HCT116 (cell line): Measurements from ENCODE around the gene FAM229B. TPM values are rescaled to one million over a fixed set of nuclear protein-coding genes. Genes with fewer than 3 reads are reported as not detected.
A peak's percentile ranks its signal among the peaks of the same experiment; 100 is the strongest.

Experiments
- ATAC-seq: fragments of 200-7000 bp; cut with Tn5 transposase; 2 replicates; pipeline ENCODE4 v1.9.1; 2020; ENCODE audit warnings: mild to moderate bottlenecking, moderate library complexity
- BruUV-seq: library from RNA; stranded (reverse); fragments of 400-500 nt; replicated peaks from 2 replicates; lab custom pipeline; 2021; lab: Mats Ljungman, UMichigan
- CTCF ChIA-PET: fragments of 300-600 bp; sonication (Branson Sonifier 250); formaldehyde crosslinking; loops from one replicate; lab custom pipeline; 2021; ENCODE audit warnings: antibody characterized with exemption; lab: Charles Lee
- POLR2A ChIA-PET: fragments of 300-600, 350-600 bp; sonication (Branson Sonifier 250); formaldehyde crosslinking; loops from one replicate; lab custom pipeline; 2021; ENCODE audit warnings: antibody characterized with exemption; lab: Charles Lee
- RAD21 ChIA-PET, 2 experiments: fragments of 300-600 bp; sonication (Branson Sonifier 250); formaldehyde crosslinking; loops; one replicate each; lab custom pipeline; 2023; ENCODE audit warnings: low total read pairs in 2 of 2; ENCODE audit not compliant: uncharacterized antibody in 2 of 2, unreplicated experiment in 2 of 2, low non-redundant PET in 1 of 2; lab: Charles Lee
- DNase-seq: peaks from one replicate; pipeline ENCODE4 v3.0.0-alpha.2; 2010; ENCODE audit warnings: low read depth, low spot score
- H2AFZ ChIP-seq: fragments of 200-600 bp; shearing (Covaris generic), sonication (generic); 2 replicates; pipeline ENCODE4 v1.6.1; 2017; ENCODE audit warnings: low read depth, mixed run types, mixed read lengths, antibody characterized with exemption, low read length; ENCODE audit not compliant: poor library complexity, severe bottlenecking
- H3K27ac ChIP-seq: 2 replicates; pipeline ENCODE4 v1.5.1; 2012; ENCODE audit warnings: low read depth, low read length
- H3K27me3 ChIP-seq: fragments of 200-600 bp; sonication (generic); 2 replicates; pipeline ENCODE4 v1.6.1; 2016; ENCODE audit warnings: mixed run types, low read length, mixed read lengths; ENCODE audit not compliant: insufficient read depth
- H3K36me3 ChIP-seq, 2 experiments: fragments of 200-500 bp in 1 of 2; fragments of 200-600 bp in 1 of 2; sonication (Bioruptor generic) in 1 of 2; sonication (generic) in 1 of 2; 2 replicates each; pipeline versions ENCODE4 v1.5.1 to v1.6.1; 2014 to 2016; ENCODE audit warnings: low read length in 2 of 2, inconsistent platforms in 1 of 2, mixed read lengths in 1 of 2, mixed run types in 1 of 2; ENCODE audit not compliant: insufficient read depth in 2 of 2, control insufficient read depth in 1 of 2
- H3K4me1 ChIP-seq, 2 experiments: fragments of 200-600 bp in 1 of 2; sonication (generic) in 1 of 2; 2 replicates each; pipeline versions ENCODE4 v1.5.1 to v1.6.1; 2012 to 2017; ENCODE audit warnings: low read length in 2 of 2, inconsistent platforms in 1 of 2, mild to moderate bottlenecking in 1 of 2, mixed read lengths in 1 of 2, mixed run types in 1 of 2, moderate library complexity in 1 of 2; ENCODE audit not compliant: insufficient read depth in 2 of 2, control insufficient read depth in 1 of 2
- H3K4me2 ChIP-seq: fragments of 200-600 bp; sonication (generic); 2 replicates; pipeline ENCODE4 v1.6.1; 2017; ENCODE audit warnings: mixed run types, low read length, mixed read lengths
- H3K4me3 ChIP-seq, 2 experiments: fragments of 200-600 bp in 1 of 2; sonication (generic) in 1 of 2; replicated peaks in 1 of 2; 2 replicates each; pipeline ENCODE4 v1.5.1; 2011 to 2016; ENCODE audit warnings: low read length in 2 of 2, control low read depth in 1 of 2, low read depth in 1 of 2, mild to moderate bottlenecking in 1 of 2, mixed read lengths in 1 of 2, mixed run types in 1 of 2
- H3K79me2 ChIP-seq: fragments of 200-600 bp; sonication (generic); 2 replicates; pipeline ENCODE4 v1.6.1; 2017; ENCODE audit warnings: mild to moderate bottlenecking, mixed run types, low read length, moderate library complexity, mixed read lengths; ENCODE audit not compliant: insufficient read depth
- H3K9ac ChIP-seq: fragments of 200-600 bp; sonication (generic); 2 replicates; pipeline ENCODE4 v1.6.1; 2016; ENCODE audit warnings: low read length, mixed read lengths
- H3K9me2 ChIP-seq: fragments of 200-600 bp; sonication (generic), shearing (Covaris generic); 2 replicates; pipeline ENCODE4 v1.6.1; 2017; ENCODE audit warnings: mixed run types, mild to moderate bottlenecking, moderate library complexity; ENCODE audit not compliant: insufficient read depth
- H3K9me3 ChIP-seq, 2 experiments: fragments of 200-500 bp in 1 of 2; fragments of 200-600 bp in 1 of 2; sonication (Bioruptor generic) in 1 of 2; sonication (generic) in 1 of 2; 2 replicates each; pipeline ENCODE4 v1.6.1; 2014 to 2017; ENCODE audit warnings: low read length in 2 of 2, mixed read lengths in 2 of 2, inconsistent platforms in 1 of 2, low read depth in 1 of 2, mild to moderate bottlenecking in 1 of 2, mixed run types in 1 of 2, moderate library complexity in 1 of 2; ENCODE audit not compliant: control insufficient read depth in 1 of 2, insufficient read depth in 1 of 2
- H4K20me1 ChIP-seq: fragments of 200-600 bp; sonication (generic), shearing (Covaris generic); 2 replicates; pipeline ENCODE4 v1.6.1; 2017; ENCODE audit warnings: mixed run types, mild to moderate bottlenecking, moderate library complexity; ENCODE audit not compliant: insufficient read depth
- CBX3 ChIP-seq: IDR thresholded peaks from 2 replicates; pipeline ENCODE4 v1.6.1; 2012; ENCODE audit warnings: low read depth
- CEBPB ChIP-seq: IDR thresholded peaks from 2 replicates; pipeline ENCODE4 v1.6.1; 2012; ENCODE audit warnings: low read depth
- POLR2AphosphoS5 ChIP-seq: IDR thresholded peaks from 2 replicates; pipeline ENCODE4 v1.6.1; 2011; ENCODE audit warnings: mild to moderate bottlenecking, low read depth, low read length, moderate library complexity
- TCF7L2 ChIP-seq: IDR thresholded peaks from 2 replicates; pipeline ENCODE4 v1.7.0; 2011; ENCODE audit warnings: borderline replicate concordance, inconsistent platforms; ENCODE audit not compliant: insufficient read depth, insufficient read length; ENCODE audit errors: extremely low read depth
- ZFX ChIP-seq: fragments of 450-650 bp; IDR thresholded peaks from 2 replicates; pipeline ENCODE4 v1.6.1; 2017
- ZNF274 ChIP-seq: fragments of 200-500 bp; sonication (Bioruptor generic); IDR thresholded peaks from 2 replicates; pipeline ENCODE4 v1.6.1; 2014; ENCODE audit warnings: mild to moderate bottlenecking, low read depth, low read length, inconsistent platforms
- intact Hi-C: fragments of 100-400 bp; cut with micrococcal nuclease; formaldehyde crosslinking; loops from 2 replicates; pipeline ENCODE4 v1.10.0; 2022
- total RNA-seq: library from RNA; stranded (reverse); gene quantifications from one replicate; pipeline ENCODE4 v1.2.1, GENCODE V29; 2021; ENCODE audit not compliant: unreplicated experiment
- TF ChIP-seq, protein P1 (sequence below): IDR thresholded peaks from 2 replicates; pipeline ENCODE4 v1.6.1; 2012; ENCODE audit warnings: low read depth
- TF ChIP-seq, protein P2 (sequence below): IDR thresholded peaks from 2 replicates; pipeline ENCODE4 v1.6.1; 2011; ENCODE audit warnings: mild to moderate bottlenecking, low read length, moderate library complexity; ENCODE audit not compliant: insufficient replicate concordance; ENCODE audit errors: extremely low read depth
- TF ChIP-seq, protein P3 (sequence below): IDR thresholded peaks from 2 replicates; pipeline ENCODE4 v1.6.1; 2012

The FAM229B gene
- total RNA-seq, 1 experiment from 2014 or later: 11.4 TPM

DNA sequence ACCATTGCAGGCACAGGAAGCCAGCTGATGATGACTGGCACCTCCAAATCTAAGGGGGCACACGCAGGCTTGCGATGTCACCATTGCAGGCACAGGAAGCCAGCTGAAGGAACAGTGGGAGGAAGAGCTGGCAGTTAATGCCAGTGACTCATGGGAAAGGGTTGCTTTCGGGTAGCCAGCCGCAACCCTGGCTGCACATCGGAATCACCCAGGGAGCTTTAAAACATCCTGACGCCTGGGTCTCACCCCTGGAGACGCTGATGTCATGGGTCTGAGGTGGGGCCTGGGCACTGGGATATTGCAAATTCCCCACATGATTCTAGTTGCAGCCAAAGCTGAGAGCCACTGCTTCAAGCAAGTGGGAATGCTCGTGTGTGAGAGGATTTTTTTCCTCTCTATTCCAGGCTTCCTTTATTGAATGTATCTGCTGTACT, 49.6 kb upstream of the FAM229B start:
- H3K36me3 ChIP-seq: no peaks in the 10 kb centered on the region
- TF ChIP-seq CBX3 (no peak), ZNF274 (no peak), CEBPB (no peak), POLR2AphosphoS5 (no peak), TCF7L2 (no peak), ZFX (no peak)
- TF ChIP-seq, protein P1, sequence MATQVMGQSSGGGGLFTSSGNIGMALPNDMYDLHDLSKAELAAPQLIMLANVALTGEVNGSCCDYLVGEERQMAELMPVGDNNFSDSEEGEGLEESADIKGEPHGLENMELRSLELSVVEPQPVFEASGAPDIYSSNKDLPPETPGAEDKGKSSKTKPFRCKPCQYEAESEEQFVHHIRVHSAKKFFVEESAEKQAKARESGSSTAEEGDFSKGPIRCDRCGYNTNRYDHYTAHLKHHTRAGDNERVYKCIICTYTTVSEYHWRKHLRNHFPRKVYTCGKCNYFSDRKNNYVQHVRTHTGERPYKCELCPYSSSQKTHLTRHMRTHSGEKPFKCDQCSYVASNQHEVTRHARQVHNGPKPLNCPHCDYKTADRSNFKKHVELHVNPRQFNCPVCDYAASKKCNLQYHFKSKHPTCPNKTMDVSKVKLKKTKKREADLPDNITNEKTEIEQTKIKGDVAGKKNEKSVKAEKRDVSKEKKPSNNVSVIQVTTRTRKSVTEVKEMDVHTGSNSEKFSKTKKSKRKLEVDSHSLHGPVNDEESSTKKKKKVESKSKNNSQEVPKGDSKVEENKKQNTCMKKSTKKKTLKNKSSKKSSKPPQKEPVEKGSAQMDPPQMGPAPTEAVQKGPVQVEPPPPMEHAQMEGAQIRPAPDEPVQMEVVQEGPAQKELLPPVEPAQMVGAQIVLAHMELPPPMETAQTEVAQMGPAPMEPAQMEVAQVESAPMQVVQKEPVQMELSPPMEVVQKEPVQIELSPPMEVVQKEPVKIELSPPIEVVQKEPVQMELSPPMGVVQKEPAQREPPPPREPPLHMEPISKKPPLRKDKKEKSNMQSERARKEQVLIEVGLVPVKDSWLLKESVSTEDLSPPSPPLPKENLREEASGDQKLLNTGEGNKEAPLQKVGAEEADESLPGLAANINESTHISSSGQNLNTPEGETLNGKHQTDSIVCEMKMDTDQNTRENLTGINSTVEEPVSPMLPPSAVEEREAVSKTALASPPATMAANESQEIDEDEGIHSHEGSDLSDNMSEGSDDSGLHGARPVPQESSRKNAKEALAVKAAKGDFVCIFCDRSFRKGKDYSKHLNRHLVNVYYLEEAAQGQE: no peak
- TF ChIP-seq, protein P2, sequence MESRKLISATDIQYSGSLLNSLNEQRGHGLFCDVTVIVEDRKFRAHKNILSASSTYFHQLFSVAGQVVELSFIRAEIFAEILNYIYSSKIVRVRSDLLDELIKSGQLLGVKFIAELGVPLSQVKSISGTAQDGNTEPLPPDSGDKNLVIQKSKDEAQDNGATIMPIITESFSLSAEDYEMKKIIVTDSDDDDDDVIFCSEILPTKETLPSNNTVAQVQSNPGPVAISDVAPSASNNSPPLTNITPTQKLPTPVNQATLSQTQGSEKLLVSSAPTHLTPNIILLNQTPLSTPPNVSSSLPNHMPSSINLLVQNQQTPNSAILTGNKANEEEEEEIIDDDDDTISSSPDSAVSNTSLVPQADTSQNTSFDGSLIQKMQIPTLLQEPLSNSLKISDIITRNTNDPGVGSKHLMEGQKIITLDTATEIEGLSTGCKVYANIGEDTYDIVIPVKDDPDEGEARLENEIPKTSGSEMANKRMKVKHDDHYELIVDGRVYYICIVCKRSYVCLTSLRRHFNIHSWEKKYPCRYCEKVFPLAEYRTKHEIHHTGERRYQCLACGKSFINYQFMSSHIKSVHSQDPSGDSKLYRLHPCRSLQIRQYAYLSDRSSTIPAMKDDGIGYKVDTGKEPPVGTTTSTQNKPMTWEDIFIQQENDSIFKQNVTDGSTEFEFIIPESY: no peak
- TF ChIP-seq, protein P3, sequence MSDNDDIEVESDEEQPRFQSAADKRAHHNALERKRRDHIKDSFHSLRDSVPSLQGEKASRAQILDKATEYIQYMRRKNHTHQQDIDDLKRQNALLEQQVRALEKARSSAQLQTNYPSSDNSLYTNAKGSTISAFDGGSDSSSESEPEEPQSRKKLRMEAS: no peak
- H3K4me3 ChIP-seq: no peak overlapping the region
- ATAC-seq (peak; percentile 36; the same call in 1 of the 2 replicates), DNase-seq (no peak)
- H3K4me2 ChIP-seq: peak overlapping the region; percentile 42
- no peak overlapping the region for H3K27ac ChIP-seq
- H3K79me2 ChIP-seq: no peaks in the 10 kb centered on the region
- peaks cover 0 to 12% of the 10 kb centered on the region in 2 experiments; a peak in 2 of 4 replicates for H3K4me1 ChIP-seq
- H4K20me1 ChIP-seq: no peaks in the 10 kb centered on the region
- ChIA-PET POLR2A (no interaction called here), CTCF (interaction anchor here (1.4 kb wide), 1 partner anchor 328 kb away, joined by 4 read pairs; no protein-coding TSS in a partner anchor), RAD21 (no interaction called here)
- intact Hi-C loops: no loop called here
- no peaks in the 10 kb centered on the region for H3K9me2 ChIP-seq
- BruUV-seq: no TSS peak
- H3K27me3 ChIP-seq: 0 out of 2 replicates have a peak, but pooled peaks cover 4% of the 10 kb centered on the region
- H3K9me3 ChIP-seq: no peaks in the 10 kb centered on the region
- peak overlapping the region; percentile 48 for H2AFZ ChIP-seq
- H3K9ac ChIP-seq: no peak overlapping the region
